ENCODE data around the gene EME1.

EME1 gene

GRCh38 chr17:50355336-50355700 is 17.7 kb upstream of the EME1 start:
- no peaks in the 10 kb centered on the region for H3K27me3 ChIP-seq (ENCODE audit: insufficient read depth, poor library complexity, severe bottlenecking)
- H3K4me3 ChIP-seq (replicated peaks; ENCODE audit: insufficient read depth, low read length): no peak overlapping the region
- TF ChIP-seq REST (IDR thresholded peaks at IDR 0.05; ENCODE audit: insufficient replicate concordance, low read depth) (no peak), CTCF (IDR thresholded peaks at IDR 0.05; ENCODE audit: insufficient read depth, low read length) (no peak), POLR2AphosphoS5 (IDR thresholded peaks at IDR 0.05; ENCODE audit: low read depth) (no peak), GABPA (IDR thresholded peaks at IDR 0.05; ENCODE audit: low read depth) (no peak), SPI1 (IDR thresholded peaks at IDR 0.05; ENCODE audit: borderline replicate concordance, low read depth) (no peak)
- no peak overlapping the region for H3K27ac ChIP-seq (replicated peaks)
- DNase-seq (ENCODE audit: low read depth in 1 of 2, low spot score in 1 of 2): no peak

- Histone ChIP-seq H3K4me3 (replicated peaks; ENCODE audit: insufficient read depth, low read length) (no peak overlapping the region), H3K27ac (replicated peaks) (no peak overlapping the region), H3K27me3 (ENCODE audit: insufficient read depth, poor library complexity, severe bottlenecking) (no peaks in the 10 kb centered on the region)
- DNase-seq (ENCODE audit: low read depth in 1 of 2, low spot score in 1 of 2): no peak
- TF ChIP-seq GABPA (IDR thresholded peaks at IDR 0.05; ENCODE audit: low read depth): no peak
- no peak for TF ChIP-seq POLR2AphosphoS5 (IDR thresholded peaks at IDR 0.05; ENCODE audit: low read depth)
- no peak for TF ChIP-seq REST (IDR thresholded peaks at IDR 0.05; ENCODE audit: insufficient replicate concordance, low read depth)
- no peak for TF ChIP-seq SPI1 (IDR thresholded peaks at IDR 0.05; ENCODE audit: borderline replicate concordance, low read depth)
- TF ChIP-seq CTCF (IDR thresholded peaks at IDR 0.05; ENCODE audit: insufficient read depth, low read length): no peak
These were observed 17.2 kb upstream of the EME1 start for GRCh38 chr17:50355701-50356341.

GRCh38 chr17:50356418-50356817 is 16.6 kb upstream of the EME1 start:
- TF ChIP-seq REST (IDR thresholded peaks at IDR 0.05; ENCODE audit: insufficient replicate concordance, low read depth) (no peak), GABPA (IDR thresholded peaks at IDR 0.05; ENCODE audit: low read depth) (no peak)
- Histone ChIP-seq H3K27ac (replicated peaks) (no peak overlapping the region), H3K27me3 (ENCODE audit: insufficient read depth, poor library complexity, severe bottlenecking) (no peaks in the 10 kb centered on the region), H3K4me3 (replicated peaks; ENCODE audit: insufficient read depth, low read length) (no peak overlapping the region)
- DNase-seq (ENCODE audit: low read depth in 1 of 2, low spot score in 1 of 2): no peak

Data from HL-60 (cell line).